Activated CD8-positive, alpha-beta memory T cell treated with anti-CD3 and anti-CD28 coated beads, Interleukin-2, amount 50 U/mL, for 24 hours (primary cell): ENCODE data around the gene CDH7.

ENCODE experiments used
- DNase-seq: peaks from one replicate; pipeline ENCODE4 v3.0.0-alpha.2; 2020; ENCODE audit errors: extremely low read depth

CDH7 gene

GRCh38 chr18:65767406-65767805 lies 16.6 kb downstream of the CDH7 start:
- DNase-seq = no peak

- DNase-seq = no peak
Observed at GRCh38 chr18:65768120-65768778, 17.4 kb downstream of the CDH7 start.

GRCh38 chr18:65769652-65770051 lies 18.8 kb downstream of the CDH7 start:
- no peak for DNase-seq

GRCh38 chr18:65786474-65786873 lies 35.7 kb downstream of the CDH7 start:
- DNase-seq = no peak

GRCh38 chr18:65788373-65788772 lies 37.6 kb downstream of the CDH7 start:
- DNase-seq = no peak

- DNase-seq = no peak
Observed at GRCh38 chr18:65790604-65791003, 39.8 kb downstream of the CDH7 start.

GRCh38 chr18:65791719-65792118 lies 40.9 kb downstream of the CDH7 start:
- no peak for DNase-seq

GRCh38 chr18:65792456-65793074 lies 41.8 kb downstream of the CDH7 start:
- DNase-seq = no peak

GRCh38 chr18:65808759-65809158 lies 57.9 kb downstream of the CDH7 start:
- DNase-seq = no peak

- no peak for DNase-seq
Observed at GRCh38 chr18:65811307-65811706, 60.5 kb downstream of the CDH7 start.

GRCh38 chr18:65815506-65815905 lies 64.7 kb downstream of the CDH7 start:
- no peak for DNase-seq

GRCh38 chr18:65817178-65817577 lies 66.4 kb downstream of the CDH7 start:
- DNase-seq = no peak

- DNase-seq = no peak
Observed at GRCh38 chr18:65821911-65822310, 71.1 kb downstream of the CDH7 start.

- no peak for DNase-seq
Observed at GRCh38 chr18:65822826-65823225, 72.0 kb downstream of the CDH7 start.

- no peak for DNase-seq
Observed at GRCh38 chr18:65827444-65827843, 76.6 kb downstream of the CDH7 start.

GRCh38 chr18:65835881-65836280 lies 85.1 kb downstream of the CDH7 start:
- DNase-seq = no peak

- no peak for DNase-seq
Observed at GRCh38 chr18:65846107-65846506, 95.3 kb downstream of the CDH7 start.

- DNase-seq = no peak
Observed at GRCh38 chr18:65852273-65852672, 101.5 kb downstream of the CDH7 start.

GRCh38 chr18:65859075-65859474 lies 108.3 kb downstream of the CDH7 start:
- no peak for DNase-seq

- DNase-seq = no peak
Observed at GRCh38 chr18:65869527-65869926, 118.7 kb downstream of the CDH7 start.

GRCh38 chr18:65876310-65876709 lies 125.5 kb downstream of the CDH7 start:
- no peak for DNase-seq

- DNase-seq = no peak
Observed at GRCh38 chr18:65897292-65897691, 146.5 kb downstream of the CDH7 start.

- DNase-seq = no peak
Observed at GRCh38 chr18:65901522-65901921, 150.7 kb downstream of the CDH7 start.

- no peak for DNase-seq
Observed at GRCh38 chr18:65906621-65907034, 155.8 kb downstream of the CDH7 start.
